K562 (cell line): Measurements from ENCODE around the gene BTBD1. TPM values are rescaled to one million over a fixed set of nuclear protein-coding genes. Genes with fewer than 3 reads are reported as not detected.
A peak's percentile ranks its signal among the peaks of the same experiment; 100 is the strongest.

Experiments
- CBX1 ChIP-seq: sonication (generic); IDR thresholded peaks from 2 replicates; pipeline ENCODE4 v1.6.1; 2016; ENCODE audit warnings: antibody characterized with exemption, low read depth, mild to moderate bottlenecking
- CREM ChIP-seq: IDR thresholded peaks from 2 replicates; pipeline ENCODE4 v1.6.1; 2014; ENCODE audit warnings: antibody characterized with exemption, low read depth
- DMBX1 ChIP-seq: fragments of 250-450 bp; sonication (Bioruptor Pico); IDR thresholded peaks from 2 replicates; pipeline ENCODE4 v1.8.0; 2022; ENCODE audit warnings: inconsistent platforms, mild to moderate bottlenecking, moderate library complexity, borderline replicate concordance
- FOSL1 ChIP-seq: fragments of 200-800 bp; sonication (Bioruptor generic); conservative IDR thresholded peaks from 2 replicates; pipeline ENCODE4 v1.6.1; 2016; ENCODE audit warnings: missing genetic modification characterization, missing compliant biosample characterization
- GABPB1 ChIP-seq: sonication (generic); formaldehyde crosslinking; IDR thresholded peaks from 2 replicates; pipeline ENCODE4 v1.8.0; 2022; ENCODE audit warnings: mild to moderate bottlenecking, missing genetic modification reagents
- HDAC2 ChIP-seq: fragments of 450-650 bp; IDR thresholded peaks from 2 replicates; pipeline ENCODE4 v1.6.1; 2016; ENCODE audit warnings: mild to moderate bottlenecking
- HNRNPK ChIP-seq: fragments of 200-400 bp; formaldehyde crosslinking; IDR thresholded peaks from one replicate; pipeline ENCODE4 v1.6.1; 2018; ENCODE audit warnings: mild to moderate bottlenecking, low read depth, low read length; ENCODE audit not compliant: poor library complexity, severe bottlenecking
- JUNB ChIP-seq: fragments of 450-650 bp; formaldehyde crosslinking; conservative IDR thresholded peaks from 2 replicates; pipeline ENCODE4 v1.4.0; 2020; ENCODE audit warnings: mild to moderate bottlenecking
- KAT8 ChIP-seq: fragments of 450-650 bp; IDR thresholded peaks from 2 replicates; pipeline ENCODE4 v1.6.1; 2016; ENCODE audit warnings: low read depth, mild to moderate bottlenecking
- MAX ChIP-seq: sonication (generic); formaldehyde crosslinking; IDR thresholded peaks from 2 replicates; pipeline ENCODE4 v1.9.0; 2022; ENCODE audit warnings: mild to moderate bottlenecking, missing genetic modification reagents
- POU5F1 ChIP-seq: fragments of 150-350 bp; IDR thresholded peaks from 2 replicates; pipeline ENCODE4 v1.6.1; 2014; ENCODE audit warnings: borderline replicate concordance, low read length, low read depth, mild to moderate bottlenecking; ENCODE audit not compliant: partially characterized antibody
- PPARD ChIP-seq: fragments of 250-450 bp; sonication (Bioruptor Pico); IDR thresholded peaks from 2 replicates; pipeline ENCODE4 v1.8.0; 2022; ENCODE audit warnings: inconsistent platforms, mild to moderate bottlenecking, moderate library complexity
- PRDM10 ChIP-seq: fragments of 450-650 bp; IDR thresholded peaks from 2 replicates; pipeline ENCODE4 v1.6.1; 2018; ENCODE audit not compliant: partially characterized antibody
- RCOR1 ChIP-seq, 2 experiments: IDR thresholded peaks; 2 replicates each; pipeline ENCODE4 v1.6.1; 2012; ENCODE audit warnings: low read depth in 2 of 2, low read length in 2 of 2, borderline replicate concordance in 1 of 2, improper control_type of control experiment in 1 of 2
- SMAD1 ChIP-seq: fragments of 150-350 bp; IDR thresholded peaks from 2 replicates; pipeline ENCODE4 v1.6.1; 2014; ENCODE audit warnings: low read length, low read depth; ENCODE audit not compliant: partially characterized antibody
- SMAD3 ChIP-seq: fragments of 450-650 bp; formaldehyde crosslinking; conservative IDR thresholded peaks from 2 replicates; pipeline ENCODE4 v1.4.0; 2020; ENCODE audit warnings: mild to moderate bottlenecking
- SMAD4 ChIP-seq: fragments of 250-450 bp; sonication (Bioruptor Pico); conservative IDR thresholded peaks from 2 replicates; pipeline ENCODE4 v1.8.0; 2021; ENCODE audit warnings: inconsistent platforms, mild to moderate bottlenecking, moderate library complexity
- STAG1 ChIP-seq: sonication (generic); formaldehyde crosslinking; IDR thresholded peaks from 2 replicates; pipeline ENCODE4 v1.5.0; 2020; ENCODE audit warnings: missing genetic modification reagents, borderline replicate concordance
- U2AF1 ChIP-seq: fragments of 200-400 bp; formaldehyde crosslinking; optimal IDR thresholded peaks from 2 replicates; pipeline ENCODE3; 2017; ENCODE audit warnings: mild to moderate bottlenecking, low read depth, low read length, moderate library complexity
- VEZF1 ChIP-seq: fragments of 200-800 bp; sonication (Bioruptor generic); IDR thresholded peaks from 2 replicates; pipeline ENCODE4 v1.6.1; 2017; ENCODE audit warnings: missing genetic modification characterization, missing compliant biosample characterization
- XRCC3 ChIP-seq: fragments of 450-650 bp; IDR thresholded peaks from 2 replicates; pipeline ENCODE4 v1.6.1; 2017; ENCODE audit warnings: mild to moderate bottlenecking, moderate library complexity
- ZKSCAN1 ChIP-seq: fragments of 150-350 bp; IDR thresholded peaks from 2 replicates; pipeline ENCODE4 v1.6.1; 2016; ENCODE audit warnings: low read depth, low read length
- ZNF224 ChIP-seq: sonication (generic); formaldehyde crosslinking; IDR thresholded peaks from 2 replicates; pipeline ENCODE4 v1.8.0; 2022; ENCODE audit warnings: mild to moderate bottlenecking, missing genetic modification reagents
- polyA plus RNA-seq, 8 experiments: library from polyadenylated mRNA; depleted of rRNA in 4 of 8; stranded (reverse) in 5 of 8; unstranded in 3 of 8; fragments of >200 nt; fragmentation: Nextera tagmentation in 2 of 8; fragmentation: Illumina TruSeq in 1 of 8; extraction: Ambion mirVana in 2 of 8; extraction: Trizol in 1 of 8; gene quantifications; 2 replicates each; pipeline versions ENCODE4 v1.2.1 to v1.2.3, GENCODE V29; 2011 to 2014; ENCODE audit warnings: inconsistent platforms in 1 of 8, missing spikeins in 1 of 8
- total RNA-seq, 7 experiments: library from RNA; depleted of rRNA in 6 of 7; stranded (reverse); fragments of >200 nt in 6 of 7; fragmentation: Illumina TruSeq in 2 of 7; extraction: Trizol in 2 of 7; gene quantifications; 2 replicates each; pipeline versions ENCODE4 v1.2.1 to v1.2.3, GENCODE V29; 2011 to 2021; ENCODE audit warnings: low replicate concordance in 1 of 7

Gene BTBD1
- total and polyA plus RNA-seq, 9 of the 15 experiments (the other 6 are each of a cell fraction or from before 2014, with no cell fraction given) = 19.4 to 106 (median 90.4) TPM

- TF ChIP-seq PPARD (CRISPR knock-in tag) (no peak), DMBX1 (peak; percentile 42; the same call in 1 of the 2 replicates), CREM (no peak), JUNB (CRISPR knock-in tag) (no peak), VEZF1 (CRISPR knock-in tag) (peak; percentile 30; the same call in 1 of the 2 replicates), POU5F1 (no peak), RCOR1 (IDR thresholded peaks at IDR 0.05; ENCODE audit: borderline replicate concordance in 1 of 2, low read depth in 2 of 2, low read length in 2 of 2) (no peak), HDAC2 (peak; percentile 46; the same call in 1 of the 2 replicates), FOSL1 (tag) (no peak), SMAD4 (peak; percentile 91), CBX1 (0 out of 2 replicates have a peak, but pooled peaks have one; percentile 20), GABPB1 (CRISPR knock-in tag) (peak; percentile 36; the same call in 1 of the 2 replicates), KAT8 (no peak), PRDM10 (peak; percentile 29), ZKSCAN1 (peak; percentile 90; the same call in 1 of the 2 replicates), MAX (CRISPR knock-in tag) (0 out of 2 replicates have a peak, but pooled peaks have one; percentile 19), SMAD1 (no peak), U2AF1 (no peak), SMAD3 (CRISPR knock-in tag) (no peak), XRCC3 (no peak), HNRNPK (no peak), ZNF224 (CRISPR knock-in tag) (no peak), STAG1 (CRISPR knock-in tag) (no peak)
Observed at GRCh38 chr15:83108266-83109219, 41.5 kb upstream of the BTBD1 start (continued).
